SKM-1 treated with dmso at 0.1 percent for 144 hours (cell line): ENCODE measurements around the gene CKAP4.
A peak's percentile ranks its signal among the peaks of the same experiment; 100 is the strongest.

Experiments
- DNase-seq: peaks from one replicate; lab custom pipeline; 2025; ENCODE audit not compliant: unreplicated experiment; lab: John Stamatoyannopoulos, UW

Gene CKAP4

GRCh38 chr12:106274575-106275121 lies 26.8 kb upstream of the CKAP4 start:
- DNase-seq: no peak

GRCh38 chr12:106274012-106274411 lies 26.2 kb upstream of the CKAP4 start:
- DNase-seq: no peak

DNA sequence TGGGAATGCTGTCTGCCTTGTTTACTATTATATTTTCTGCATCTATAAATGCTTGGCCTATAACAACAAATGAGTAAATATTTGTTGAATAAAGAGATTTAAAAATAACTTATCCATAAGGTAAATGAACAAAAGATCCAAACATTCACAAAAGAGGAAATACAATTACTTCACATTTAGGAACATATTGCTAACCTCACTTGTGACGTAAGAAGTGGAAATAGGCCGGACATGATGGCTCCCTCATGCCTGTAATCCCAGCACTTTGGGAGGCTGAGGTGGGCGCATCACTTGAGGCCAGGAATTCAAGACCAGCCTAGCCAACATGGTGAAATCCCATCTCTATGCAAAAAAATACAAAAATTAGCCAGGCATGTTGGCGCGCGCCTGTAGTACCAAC lies 25.7 kb upstream of the CKAP4 start:
- DNase-seq: no peak

DNA sequence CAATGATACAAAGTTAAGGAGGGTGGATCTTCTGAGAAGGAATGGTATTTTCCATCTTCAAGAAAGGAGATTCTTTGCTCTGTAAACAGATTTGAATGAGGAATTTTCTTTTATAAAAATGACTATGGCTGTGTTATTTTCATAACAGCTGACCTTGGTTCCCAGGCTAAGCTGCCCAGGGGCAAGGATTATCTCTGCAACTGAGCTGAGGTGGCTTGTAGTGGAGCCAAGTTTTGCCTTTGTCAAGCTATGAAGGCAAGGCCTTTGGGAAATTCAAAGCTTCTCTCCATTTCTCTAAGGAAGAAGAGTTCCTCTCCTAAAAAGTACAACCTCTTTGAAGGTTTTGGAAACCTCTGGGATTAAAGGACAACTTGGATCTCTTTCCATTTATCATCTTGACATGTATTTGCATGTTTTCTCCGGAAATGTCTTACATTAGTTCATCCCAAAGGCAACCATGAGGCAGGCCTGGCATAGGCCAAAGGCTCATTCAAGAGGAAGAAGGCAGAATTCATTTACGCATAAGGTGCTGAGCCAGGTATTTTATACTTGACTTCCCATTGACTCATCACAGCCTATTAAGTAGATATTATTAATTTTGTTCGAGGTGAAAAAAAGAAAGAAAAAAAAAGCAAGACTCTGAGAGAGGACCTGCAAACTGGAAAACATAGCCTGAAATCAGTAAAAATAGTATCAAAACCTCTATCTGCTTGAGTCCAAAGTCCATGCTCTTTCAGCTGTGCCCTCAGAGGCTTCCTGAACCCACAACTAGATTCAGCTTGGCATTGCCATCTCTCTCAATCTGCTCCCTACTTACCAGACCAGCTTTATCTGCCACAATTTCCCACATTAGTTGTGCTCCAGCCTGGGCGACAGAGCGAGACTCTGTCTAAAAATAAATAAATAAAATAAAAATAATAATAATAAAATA lies 24.0 kb upstream of the CKAP4 start:
- no peak for DNase-seq

- DNase-seq: no peak
These were observed 21.4 kb upstream of the CKAP4 start for GRCh38 chr12:106269150-106269771.

DNA sequence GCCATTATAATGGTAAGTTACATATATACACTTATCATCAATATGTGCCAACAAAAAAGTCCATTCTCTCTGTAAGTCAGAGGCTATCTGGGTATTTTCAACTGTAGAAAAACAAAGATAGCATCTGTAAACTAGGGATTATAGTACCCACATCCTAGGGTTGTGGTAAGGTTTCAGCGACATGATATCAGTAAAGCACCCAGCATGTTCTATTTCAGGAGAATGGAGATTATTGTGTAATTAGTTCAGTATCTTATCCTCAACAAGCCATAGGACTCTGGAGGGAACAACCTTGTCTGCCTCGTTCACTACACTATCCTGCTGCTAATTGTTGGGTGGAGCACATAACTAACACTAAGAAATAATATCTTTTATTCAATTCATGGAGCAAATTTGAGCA lies 19.7 kb upstream of the CKAP4 start:
- DNase-seq: no peak

DNA sequence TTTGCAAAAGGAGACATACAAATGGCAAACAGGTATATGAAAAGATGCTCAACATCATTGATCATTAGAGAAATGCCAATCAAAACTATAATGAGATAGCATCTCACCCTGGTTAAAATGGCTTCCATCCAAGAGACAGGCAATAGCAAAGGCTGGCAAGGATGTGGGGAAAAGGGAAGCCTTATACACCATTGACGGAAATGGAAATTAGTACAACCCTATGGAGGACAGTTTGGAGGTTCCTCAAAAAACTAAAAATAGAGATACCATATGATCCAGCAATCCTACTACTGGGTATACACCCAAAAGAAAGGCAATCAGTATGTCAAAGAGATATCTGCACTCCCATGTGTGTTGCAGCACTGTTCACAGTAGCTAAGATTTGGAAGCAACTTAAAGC lies 17.3 kb upstream of the CKAP4 start:
- no peak for DNase-seq

- no peak for DNase-seq
These were observed 11.1 kb upstream of the CKAP4 start for GRCh38 chr12:106258935-106259334.

DNA sequence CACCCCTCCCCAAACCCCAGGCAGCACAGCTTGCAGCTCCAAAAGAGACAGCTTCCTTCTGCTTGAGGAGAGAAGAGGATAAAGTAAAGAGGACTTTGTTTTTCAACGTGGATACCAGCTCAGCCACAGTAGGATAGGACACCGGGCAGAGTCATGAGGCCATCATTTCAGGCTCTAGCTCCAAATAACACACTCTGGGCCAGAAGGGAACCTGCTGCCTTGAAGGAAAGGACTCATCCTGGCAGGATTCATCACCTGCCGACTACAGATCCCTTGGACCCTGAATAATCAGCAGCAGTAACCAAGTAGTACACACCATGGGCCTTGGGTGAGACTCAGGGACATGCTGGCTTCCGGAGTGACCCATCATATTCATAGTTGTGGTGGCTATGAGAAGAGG lies 10.4 kb upstream of the CKAP4 start:
- DNase-seq: no peak

DNA sequence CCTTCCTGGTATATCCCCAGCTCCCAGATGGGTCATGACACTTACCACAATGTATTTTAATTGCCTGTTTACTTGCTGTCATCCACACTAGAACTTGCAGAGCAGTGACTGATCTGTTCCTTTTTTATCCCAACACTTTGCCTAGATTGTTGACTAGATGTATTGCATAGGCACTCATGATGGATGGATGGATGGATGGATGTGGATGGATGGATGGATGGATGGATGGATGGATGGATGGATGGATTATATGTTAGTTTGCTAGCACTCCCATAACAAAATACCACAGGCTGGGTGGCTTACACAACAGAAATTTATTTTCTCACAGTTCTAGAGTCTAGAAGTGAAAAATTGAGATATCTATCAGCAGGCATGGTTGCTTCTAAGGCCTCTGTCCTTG lies 8.7 kb upstream of the CKAP4 start:
- no peak for DNase-seq

GRCh38 chr12:106255952-106256351 lies 8.1 kb upstream of the CKAP4 start:
- DNase-seq: no peak

- DNase-seq: no peak
These were observed 7.7 kb upstream of the CKAP4 start for GRCh38 chr12:106255493-106255892.

DNA sequence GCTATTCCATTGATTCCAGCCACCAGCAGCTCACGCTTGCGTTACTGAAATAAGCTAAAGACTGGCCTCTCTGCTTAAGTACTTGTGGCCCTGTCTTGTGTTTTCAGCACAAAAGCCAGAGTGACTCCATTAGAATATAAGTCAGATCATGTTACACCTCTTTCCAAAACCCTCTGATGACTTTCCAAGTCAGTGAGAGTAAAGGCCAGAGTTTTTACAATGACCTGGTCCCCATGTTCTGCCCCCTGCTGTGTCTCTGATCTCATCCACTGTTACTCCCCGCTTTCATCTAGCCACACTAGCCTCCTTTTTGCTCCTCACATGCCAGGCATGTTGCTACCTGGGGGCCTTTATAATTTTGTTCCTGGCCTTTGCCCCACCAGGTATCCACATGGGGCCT lies 6.9 kb upstream of the CKAP4 start:
- no peak for DNase-seq

- DNase-seq: no peak
These were observed 4.0 kb upstream of the CKAP4 start for GRCh38 chr12:106251631-106252455.

GRCh38 chr12:106249411-106250135 lies 1.8 kb upstream of the CKAP4 start:
- no peak for DNase-seq

DNA sequence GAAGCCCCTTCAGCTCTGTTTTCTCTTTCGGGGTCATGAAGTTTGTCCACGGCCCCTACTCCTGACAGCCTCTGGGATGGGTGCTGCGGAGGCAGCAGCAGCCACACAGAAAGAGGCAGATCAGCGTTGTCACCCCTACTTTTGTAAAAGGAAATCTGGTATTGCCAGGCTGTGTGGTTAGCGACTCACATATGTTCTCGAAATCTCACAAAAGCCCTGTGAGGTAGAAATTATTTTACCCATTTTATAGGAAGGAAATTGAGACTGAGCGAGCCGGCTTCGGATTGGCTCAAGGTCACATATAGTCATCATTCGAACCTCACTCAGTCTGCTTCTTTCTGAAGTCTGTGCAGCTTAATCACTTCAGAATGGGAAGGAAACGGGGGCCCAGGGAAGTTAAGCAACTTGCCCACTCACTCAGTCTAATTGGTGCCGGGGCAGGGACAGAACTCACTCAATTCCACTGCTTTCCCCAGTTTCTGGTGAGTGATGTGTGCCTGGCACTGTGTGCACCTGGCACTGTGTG lies 1.1 kb upstream of the CKAP4 start:
- peak; percentile 51 for DNase-seq

DNA sequence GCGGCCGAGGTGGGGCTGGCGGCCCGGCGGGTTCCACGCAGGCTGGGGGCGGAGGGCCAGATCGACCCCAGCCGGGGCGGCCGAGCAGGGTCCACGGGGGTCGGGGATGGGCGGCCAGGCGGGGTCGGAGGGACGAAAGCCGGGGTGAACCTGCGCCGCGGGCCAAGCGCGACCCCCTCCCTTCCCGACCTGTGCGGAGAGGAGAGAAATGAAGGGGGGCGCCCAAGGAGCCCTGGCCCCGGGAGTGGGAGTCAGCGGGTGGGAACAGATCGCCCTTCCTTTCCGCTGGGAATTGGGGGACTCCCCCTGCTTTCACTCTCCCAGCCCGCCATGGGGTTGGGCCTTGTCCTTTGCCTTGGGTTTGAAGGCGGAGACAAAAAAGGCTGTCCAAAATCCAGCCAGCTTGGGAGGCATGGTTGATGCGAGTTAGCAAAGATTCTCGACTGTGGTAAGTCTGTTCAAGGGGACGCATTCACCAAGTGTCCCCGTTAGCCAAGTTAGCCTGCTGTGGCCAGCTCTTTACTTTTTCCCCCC lies 559 bp upstream of the CKAP4 start:
- DNase-seq: no peak

DNA sequence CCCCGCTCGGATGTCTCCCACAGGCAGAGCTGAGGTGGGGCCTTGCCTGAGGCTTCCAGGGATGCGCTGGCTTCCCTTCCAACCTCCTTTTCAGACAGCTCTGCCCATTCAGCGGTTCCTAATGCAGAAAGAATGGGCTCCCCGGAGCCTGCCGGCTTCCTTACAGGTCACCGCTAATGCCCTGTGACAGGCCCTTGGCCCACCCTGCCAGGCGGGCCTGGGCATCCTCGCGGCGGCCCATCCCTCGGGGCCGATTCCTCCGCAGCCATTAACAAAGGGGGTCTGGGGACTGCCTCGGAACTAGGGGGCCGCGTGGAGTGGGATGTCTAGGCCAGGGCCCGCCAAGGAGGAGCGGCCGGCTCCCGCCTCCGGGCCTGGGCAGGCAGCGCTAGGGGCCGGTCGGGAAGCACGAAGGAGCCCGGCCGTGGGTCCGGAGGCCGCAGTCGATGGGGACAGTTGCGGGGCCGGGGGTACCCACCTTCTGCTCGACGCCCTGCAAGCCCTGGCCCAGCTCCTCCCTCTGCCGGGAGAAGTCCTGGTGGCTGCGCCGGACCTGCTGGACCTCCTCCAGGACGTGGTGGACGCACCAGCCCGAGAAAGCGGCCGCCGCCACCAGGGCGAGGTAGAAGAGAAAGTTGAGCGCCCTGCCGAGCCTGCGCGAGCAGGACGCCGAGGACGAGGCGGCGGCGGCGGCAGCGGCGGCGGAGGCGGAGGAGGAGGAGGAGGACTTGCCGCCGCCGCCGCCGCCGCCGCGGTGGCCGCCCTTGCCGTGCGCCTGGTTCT lies 738 bp downstream of the CKAP4 start:
- no peak for DNase-seq

DNA sequence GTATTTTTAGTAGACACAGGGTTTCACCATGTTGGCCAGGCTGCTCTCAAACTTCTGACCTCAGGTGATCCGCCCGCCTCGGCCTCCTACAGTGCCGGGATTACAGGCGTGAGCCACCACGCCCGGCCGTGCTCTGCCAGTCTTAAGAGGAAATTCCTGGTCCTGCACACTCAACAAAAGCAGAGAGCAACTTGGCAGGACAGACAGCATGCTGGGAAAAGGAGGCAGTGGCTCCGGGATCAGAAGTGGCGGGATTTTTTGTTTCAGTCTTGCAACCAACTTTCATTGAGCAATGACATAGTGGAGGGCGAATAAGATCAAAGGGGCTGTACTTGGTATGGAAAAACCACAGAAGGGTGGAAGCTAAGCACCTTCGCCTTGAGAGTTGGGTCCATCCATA lies 2.1 kb downstream of the CKAP4 start:
- no peak for DNase-seq
